SK-N-SH (cell line): ENCODE measurements around the gene TREM2.

Experiments used
- ELF1 ChIP-seq: IDR thresholded peaks from 2 replicates; pipeline ENCODE4 v1.4.0; 2012
- EP300 ChIP-seq, 2 experiments: IDR thresholded peaks; 2 replicates each; pipeline versions ENCODE4 v1.4.0 to v1.6.1; 2012; ENCODE audit warnings: borderline replicate concordance in 1 of 2, low read depth in 1 of 2, low read length in 1 of 2
- EZH2phosphoT487 ChIP-seq: fragments of 200-600 bp; sonication (generic); IDR thresholded peaks from 2 replicates; pipeline ENCODE4 v1.6.1; 2017; ENCODE audit warnings: low read depth, mixed run types, mild to moderate bottlenecking, antibody characterized with exemption, moderate library complexity, borderline replicate concordance
- FOXM1 ChIP-seq: IDR thresholded peaks from 2 replicates; pipeline ENCODE4 v1.4.0; 2012; ENCODE audit warnings: low read depth, mild to moderate bottlenecking
- JUND ChIP-seq: IDR thresholded peaks from 2 replicates; pipeline ENCODE4 v1.4.0; 2012
- POLR2AphosphoS5 ChIP-seq: IDR thresholded peaks from 2 replicates; pipeline ENCODE4 v1.6.1; 2012; ENCODE audit warnings: low read depth, low read length
- YY1 ChIP-seq: IDR thresholded peaks from 2 replicates; pipeline ENCODE4 v1.4.0; 2012; ENCODE audit warnings: low read depth, mild to moderate bottlenecking
- TF ChIP-seq, protein P1 (sequence below): fragments of 200-600 bp; sonication (generic); IDR thresholded peaks from 2 replicates; pipeline ENCODE4 v1.6.1; 2017; ENCODE audit warnings: antibody characterized with exemption, mild to moderate bottlenecking, moderate library complexity
- TF ChIP-seq, protein P2 (sequence below): fragments of 150-350 bp; IDR thresholded peaks from 2 replicates; pipeline ENCODE4 v1.6.1; 2017; ENCODE audit warnings: antibody characterized with exemption, low read length, low read depth, borderline replicate concordance
- TF ChIP-seq, protein P3 (sequence below): IDR thresholded peaks from 2 replicates; pipeline ENCODE4 v1.4.0; 2012; ENCODE audit warnings: low read depth, borderline replicate concordance
- TF ChIP-seq, protein P4 (sequence below): IDR thresholded peaks from 2 replicates; pipeline ENCODE4 v1.6.1; 2012; ENCODE audit warnings: mild to moderate bottlenecking, low read depth, low read length, moderate library complexity

DNA sequence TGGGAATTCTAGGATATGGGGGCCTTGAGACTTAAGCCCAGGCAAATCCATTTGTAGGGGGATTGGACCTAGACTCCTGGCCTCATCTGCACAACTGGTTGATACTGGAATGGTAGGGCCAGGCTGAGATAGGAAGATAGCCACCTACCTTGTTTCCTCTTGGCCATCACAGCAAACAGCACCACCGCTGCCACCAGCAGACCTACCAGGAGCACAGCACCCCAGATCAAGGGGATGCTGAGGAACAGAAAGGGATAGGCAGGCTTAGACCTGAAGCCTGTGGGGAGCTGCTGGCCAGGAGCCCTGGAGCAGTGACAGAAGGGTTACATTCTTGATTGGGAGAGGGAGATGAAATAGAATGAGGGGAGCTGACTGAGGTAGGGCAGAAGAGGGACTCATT lies 12.2 kb downstream of the TREM2 start:
- TF ChIP-seq, protein P1, sequence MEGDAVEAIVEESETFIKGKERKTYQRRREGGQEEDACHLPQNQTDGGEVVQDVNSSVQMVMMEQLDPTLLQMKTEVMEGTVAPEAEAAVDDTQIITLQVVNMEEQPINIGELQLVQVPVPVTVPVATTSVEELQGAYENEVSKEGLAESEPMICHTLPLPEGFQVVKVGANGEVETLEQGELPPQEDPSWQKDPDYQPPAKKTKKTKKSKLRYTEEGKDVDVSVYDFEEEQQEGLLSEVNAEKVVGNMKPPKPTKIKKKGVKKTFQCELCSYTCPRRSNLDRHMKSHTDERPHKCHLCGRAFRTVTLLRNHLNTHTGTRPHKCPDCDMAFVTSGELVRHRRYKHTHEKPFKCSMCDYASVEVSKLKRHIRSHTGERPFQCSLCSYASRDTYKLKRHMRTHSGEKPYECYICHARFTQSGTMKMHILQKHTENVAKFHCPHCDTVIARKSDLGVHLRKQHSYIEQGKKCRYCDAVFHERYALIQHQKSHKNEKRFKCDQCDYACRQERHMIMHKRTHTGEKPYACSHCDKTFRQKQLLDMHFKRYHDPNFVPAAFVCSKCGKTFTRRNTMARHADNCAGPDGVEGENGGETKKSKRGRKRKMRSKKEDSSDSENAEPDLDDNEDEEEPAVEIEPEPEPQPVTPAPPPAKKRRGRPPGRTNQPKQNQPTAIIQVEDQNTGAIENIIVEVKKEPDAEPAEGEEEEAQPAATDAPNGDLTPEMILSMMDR = no peak
- no peak for TF ChIP-seq EP300 (IDR thresholded peaks at IDR 0.05; ENCODE audit: borderline replicate concordance in 1 of 2, low read depth in 1 of 2, low read length in 1 of 2)
- TF ChIP-seq EZH2phosphoT487 = no peak
- TF ChIP-seq, protein P2, sequence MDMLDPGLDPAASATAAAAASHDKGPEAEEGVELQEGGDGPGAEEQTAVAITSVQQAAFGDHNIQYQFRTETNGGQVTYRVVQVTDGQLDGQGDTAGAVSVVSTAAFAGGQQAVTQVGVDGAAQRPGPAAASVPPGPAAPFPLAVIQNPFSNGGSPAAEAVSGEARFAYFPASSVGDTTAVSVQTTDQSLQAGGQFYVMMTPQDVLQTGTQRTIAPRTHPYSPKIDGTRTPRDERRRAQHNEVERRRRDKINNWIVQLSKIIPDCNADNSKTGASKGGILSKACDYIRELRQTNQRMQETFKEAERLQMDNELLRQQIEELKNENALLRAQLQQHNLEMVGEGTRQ = no peak
- TF ChIP-seq POLR2AphosphoS5 = no peak
- TF ChIP-seq, protein P3, sequence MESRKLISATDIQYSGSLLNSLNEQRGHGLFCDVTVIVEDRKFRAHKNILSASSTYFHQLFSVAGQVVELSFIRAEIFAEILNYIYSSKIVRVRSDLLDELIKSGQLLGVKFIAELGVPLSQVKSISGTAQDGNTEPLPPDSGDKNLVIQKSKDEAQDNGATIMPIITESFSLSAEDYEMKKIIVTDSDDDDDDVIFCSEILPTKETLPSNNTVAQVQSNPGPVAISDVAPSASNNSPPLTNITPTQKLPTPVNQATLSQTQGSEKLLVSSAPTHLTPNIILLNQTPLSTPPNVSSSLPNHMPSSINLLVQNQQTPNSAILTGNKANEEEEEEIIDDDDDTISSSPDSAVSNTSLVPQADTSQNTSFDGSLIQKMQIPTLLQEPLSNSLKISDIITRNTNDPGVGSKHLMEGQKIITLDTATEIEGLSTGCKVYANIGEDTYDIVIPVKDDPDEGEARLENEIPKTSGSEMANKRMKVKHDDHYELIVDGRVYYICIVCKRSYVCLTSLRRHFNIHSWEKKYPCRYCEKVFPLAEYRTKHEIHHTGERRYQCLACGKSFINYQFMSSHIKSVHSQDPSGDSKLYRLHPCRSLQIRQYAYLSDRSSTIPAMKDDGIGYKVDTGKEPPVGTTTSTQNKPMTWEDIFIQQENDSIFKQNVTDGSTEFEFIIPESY = no peak
- no peak for TF ChIP-seq YY1
- TF ChIP-seq, protein P4, sequence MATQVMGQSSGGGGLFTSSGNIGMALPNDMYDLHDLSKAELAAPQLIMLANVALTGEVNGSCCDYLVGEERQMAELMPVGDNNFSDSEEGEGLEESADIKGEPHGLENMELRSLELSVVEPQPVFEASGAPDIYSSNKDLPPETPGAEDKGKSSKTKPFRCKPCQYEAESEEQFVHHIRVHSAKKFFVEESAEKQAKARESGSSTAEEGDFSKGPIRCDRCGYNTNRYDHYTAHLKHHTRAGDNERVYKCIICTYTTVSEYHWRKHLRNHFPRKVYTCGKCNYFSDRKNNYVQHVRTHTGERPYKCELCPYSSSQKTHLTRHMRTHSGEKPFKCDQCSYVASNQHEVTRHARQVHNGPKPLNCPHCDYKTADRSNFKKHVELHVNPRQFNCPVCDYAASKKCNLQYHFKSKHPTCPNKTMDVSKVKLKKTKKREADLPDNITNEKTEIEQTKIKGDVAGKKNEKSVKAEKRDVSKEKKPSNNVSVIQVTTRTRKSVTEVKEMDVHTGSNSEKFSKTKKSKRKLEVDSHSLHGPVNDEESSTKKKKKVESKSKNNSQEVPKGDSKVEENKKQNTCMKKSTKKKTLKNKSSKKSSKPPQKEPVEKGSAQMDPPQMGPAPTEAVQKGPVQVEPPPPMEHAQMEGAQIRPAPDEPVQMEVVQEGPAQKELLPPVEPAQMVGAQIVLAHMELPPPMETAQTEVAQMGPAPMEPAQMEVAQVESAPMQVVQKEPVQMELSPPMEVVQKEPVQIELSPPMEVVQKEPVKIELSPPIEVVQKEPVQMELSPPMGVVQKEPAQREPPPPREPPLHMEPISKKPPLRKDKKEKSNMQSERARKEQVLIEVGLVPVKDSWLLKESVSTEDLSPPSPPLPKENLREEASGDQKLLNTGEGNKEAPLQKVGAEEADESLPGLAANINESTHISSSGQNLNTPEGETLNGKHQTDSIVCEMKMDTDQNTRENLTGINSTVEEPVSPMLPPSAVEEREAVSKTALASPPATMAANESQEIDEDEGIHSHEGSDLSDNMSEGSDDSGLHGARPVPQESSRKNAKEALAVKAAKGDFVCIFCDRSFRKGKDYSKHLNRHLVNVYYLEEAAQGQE = no peak
- TF ChIP-seq JUND = no peak
- TF ChIP-seq FOXM1 = no peak
- TF ChIP-seq ELF1 = no peak
